Effector memory CD4-positive, alpha-beta T cell (primary cell): ENCODE results near the gene DEFB114.

Experiments used
- DNase-seq, 3 donors: peaks; one replicate each; pipeline ENCODE4 v3.0.0-alpha.2; 2020
- H3K27ac ChIP-seq: 2 replicates; pipeline ENCODE4 v1.7.0; 2013; ENCODE audit warnings: mild to moderate bottlenecking, low read length, moderate library complexity; ENCODE audit not compliant: insufficient read depth, poor library complexity, severe bottlenecking
- H3K27me3 ChIP-seq: replicated peaks from 2 replicates; pipeline ENCODE4 v1.7.0; 2013; ENCODE audit warnings: mild to moderate bottlenecking, low read length; ENCODE audit not compliant: insufficient read depth, control insufficient read depth, poor library complexity, severe bottlenecking
- H3K36me3 ChIP-seq: 2 replicates; pipeline ENCODE4 v1.7.0; 2013; ENCODE audit warnings: mild to moderate bottlenecking, low read length, moderate library complexity; ENCODE audit not compliant: control insufficient read depth, insufficient read depth
- H3K4me1 ChIP-seq: 2 replicates; pipeline ENCODE4 v1.7.0; 2013; ENCODE audit warnings: low read length, mild to moderate bottlenecking; ENCODE audit not compliant: control insufficient read depth, insufficient read depth, poor library complexity, severe bottlenecking
- H3K4me3 ChIP-seq: 2 replicates; pipeline ENCODE4 v1.7.0; 2013; ENCODE audit warnings: low read length, low read depth, mild to moderate bottlenecking; ENCODE audit not compliant: insufficient read depth, poor library complexity, severe bottlenecking
- H3K9me3 ChIP-seq: 2 replicates; pipeline ENCODE4 v1.7.0; 2013; ENCODE audit warnings: mild to moderate bottlenecking, low read length, moderate library complexity; ENCODE audit not compliant: control insufficient read depth

The DEFB114 gene

DNA sequence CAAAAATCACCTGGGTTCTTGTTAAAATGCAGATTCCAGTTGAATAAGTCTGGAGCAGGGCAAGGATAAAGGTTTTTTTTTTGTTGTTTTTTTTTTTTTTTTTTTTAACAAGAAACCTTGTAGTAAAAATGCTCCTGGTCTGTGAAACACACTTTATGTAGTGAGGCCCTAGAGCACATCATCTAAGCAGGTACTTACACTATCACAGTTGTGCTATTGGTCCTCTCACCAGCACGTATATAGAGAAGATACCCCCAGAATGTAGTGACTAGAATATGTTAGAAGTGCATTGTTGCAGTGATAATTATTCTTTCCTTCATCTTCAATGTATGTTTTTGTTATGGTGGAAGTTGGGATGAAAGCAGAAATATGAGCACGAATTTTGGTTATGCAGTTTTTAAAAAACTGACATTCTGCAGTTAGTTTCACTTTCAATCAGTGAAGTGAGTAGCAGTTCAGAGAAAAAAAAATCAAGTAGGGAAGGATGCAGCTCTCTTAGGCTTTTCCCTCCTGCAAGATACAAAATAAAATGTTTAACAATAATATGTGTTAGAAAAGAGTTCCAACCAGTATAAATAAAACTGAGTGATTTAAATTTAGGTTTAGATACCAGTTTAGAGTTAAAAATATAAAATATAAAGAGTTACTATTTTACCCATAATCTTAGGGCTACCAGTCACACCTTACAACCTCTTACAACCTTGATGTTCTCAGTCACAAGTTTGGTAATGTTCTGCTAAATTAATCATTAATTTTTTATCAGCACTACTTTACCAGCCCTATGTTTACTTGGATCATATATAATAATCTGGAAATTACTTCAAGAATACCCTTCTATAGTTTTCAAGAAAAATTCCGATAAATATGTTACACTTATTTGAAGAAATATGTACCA is 14.6 kb upstream of the DEFB114 start:
- no peaks in the 10 kb centered on the region for H3K9me3 ChIP-seq
- H3K27ac ChIP-seq: no peak overlapping the region
- H3K36me3 ChIP-seq: no peaks in the 10 kb centered on the region
- DNase-seq: no peak
- H3K4me1 ChIP-seq: no peaks in the 10 kb centered on the region
- no peaks in the 10 kb centered on the region for H3K27me3 ChIP-seq
- no peak overlapping the region for H3K4me3 ChIP-seq

DNA sequence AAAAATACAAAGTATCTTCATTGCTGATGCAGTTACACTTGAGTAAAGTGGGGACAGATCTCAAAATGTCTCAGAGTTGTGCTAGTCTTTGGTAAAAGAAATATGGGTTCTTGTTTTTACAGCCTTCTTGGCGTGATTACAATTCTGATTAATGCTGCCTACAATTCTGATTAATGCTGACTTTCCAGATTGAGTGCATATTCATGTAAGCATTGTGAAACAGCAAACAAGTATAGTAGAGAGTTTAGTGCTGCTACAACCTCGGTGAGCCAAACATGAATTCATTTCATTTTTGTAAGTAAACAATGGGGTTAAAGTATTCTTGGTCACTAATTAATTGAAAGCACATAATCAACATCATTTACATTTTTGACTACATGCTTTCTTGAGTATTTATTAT is 5.6 kb upstream of the DEFB114 start, which contains the start of gene DEFB113:
Gene DEFB113 (minus strand): TSS at position 21 of the 400 bp plus-strand sequence. CDS start 0 bp downstream, at position 21.
- no peak within 1 kb of the TSS for H3K4me3 ChIP-seq
- DNase-seq: no peak
- no peaks in the 10 kb centered on the region for H3K27me3 ChIP-seq
- no peaks in the 10 kb centered on the region for H3K36me3 ChIP-seq
- H3K4me1 ChIP-seq: no peaks in the 10 kb centered on the region
- no peaks in the 10 kb centered on the region for H3K9me3 ChIP-seq
- H3K27ac ChIP-seq: no peak within 1 kb of the TSS

DNA sequence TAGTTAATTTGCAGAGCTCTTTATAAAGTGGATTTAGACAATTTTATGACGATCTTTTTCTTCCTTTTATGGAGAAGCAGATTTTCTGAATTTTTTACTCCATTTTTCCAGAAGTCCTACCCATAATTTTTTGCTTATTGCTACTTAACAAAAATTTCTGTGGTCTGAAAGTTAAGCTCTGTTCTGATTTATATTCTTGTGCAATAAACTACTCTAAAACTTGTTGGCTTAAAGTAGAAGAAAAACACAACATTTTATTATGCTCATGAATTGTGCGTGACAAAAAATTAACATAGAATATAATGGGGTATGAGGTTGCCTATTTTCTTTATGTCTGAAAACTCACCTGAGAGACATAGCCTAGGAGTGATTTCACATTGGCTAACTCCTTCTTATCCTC is 2.9 kb upstream of the DEFB114 start:
- H3K4me3 ChIP-seq: no peak overlapping the region
- no peak overlapping the region for H3K27ac ChIP-seq
- no peaks in the 10 kb centered on the region for H3K4me1 ChIP-seq
- no peak for DNase-seq
- no peaks in the 10 kb centered on the region for H3K36me3 ChIP-seq
- no peaks in the 10 kb centered on the region for H3K9me3 ChIP-seq
- H3K27me3 ChIP-seq: no peaks in the 10 kb centered on the region

DNA sequence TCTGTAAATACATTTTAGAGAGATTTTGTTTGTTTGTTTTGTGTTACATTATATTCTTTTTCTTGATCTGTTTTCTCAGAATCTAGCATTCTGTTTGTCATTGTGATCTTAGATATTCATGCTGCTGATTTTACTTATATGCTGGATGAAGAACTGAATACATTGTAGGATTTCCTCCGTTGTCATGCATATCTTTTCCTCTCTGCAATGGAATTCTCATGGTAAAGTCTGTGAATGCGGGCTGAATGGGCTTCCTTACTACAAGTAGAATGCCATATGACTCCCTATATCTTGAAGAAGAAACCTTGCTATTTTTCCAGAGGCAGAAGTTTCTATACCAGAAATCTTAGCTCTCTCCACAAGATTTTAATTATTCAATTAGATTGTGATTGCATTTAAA is 2.4 kb upstream of the DEFB114 start:
- H3K27me3 ChIP-seq: no peaks in the 10 kb centered on the region
- no peaks in the 10 kb centered on the region for H3K9me3 ChIP-seq
- no peak for DNase-seq
- no peaks in the 10 kb centered on the region for H3K36me3 ChIP-seq
- no peak overlapping the region for H3K4me3 ChIP-seq
- H3K27ac ChIP-seq: no peak overlapping the region
- H3K4me1 ChIP-seq: no peaks in the 10 kb centered on the region

DNA sequence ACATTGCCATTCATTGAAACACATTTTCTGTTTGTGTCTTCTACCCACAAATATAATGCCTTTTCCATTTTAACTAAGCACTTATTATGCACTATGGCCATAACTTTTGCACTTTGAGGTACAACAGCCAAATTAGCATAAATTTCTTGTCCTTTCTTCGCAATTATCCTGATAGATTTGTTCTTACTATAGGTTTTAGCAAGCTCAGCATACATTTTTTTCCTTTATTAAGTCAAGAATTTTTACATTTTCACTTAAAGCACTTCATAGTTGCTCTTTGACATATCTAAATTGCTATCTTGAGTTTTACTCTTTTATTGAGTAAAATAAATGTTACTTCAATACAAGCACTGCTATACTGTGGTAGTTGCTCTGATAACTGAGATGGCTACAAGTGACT is 5.8 kb downstream of the DEFB114 start:
- H3K27ac ChIP-seq: no peak overlapping the region
- no peaks in the 10 kb centered on the region for H3K9me3 ChIP-seq
- H3K4me3 ChIP-seq: no peak overlapping the region
- DNase-seq: no peak
- H3K4me1 ChIP-seq: no peaks in the 10 kb centered on the region
- H3K27me3 ChIP-seq: no peaks in the 10 kb centered on the region
- no peaks in the 10 kb centered on the region for H3K36me3 ChIP-seq

DNA sequence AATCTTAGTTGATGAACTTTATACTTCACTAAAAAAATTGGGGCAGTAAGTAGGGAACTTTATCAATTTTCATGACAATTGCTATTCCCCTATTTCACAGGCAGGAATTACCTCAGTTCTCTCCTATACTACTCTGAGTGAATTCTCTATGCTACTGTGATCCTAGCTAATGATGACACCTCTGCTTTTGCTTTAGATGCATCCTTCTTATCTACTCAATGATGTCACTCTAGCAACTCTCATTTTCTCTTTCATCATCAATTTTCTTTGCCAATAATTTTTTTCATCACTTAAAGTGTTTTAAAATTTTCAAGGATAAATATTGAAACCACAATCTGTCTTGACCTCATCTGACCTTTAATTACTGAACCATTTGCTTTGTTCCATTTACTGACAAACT is 8.1 kb downstream of the DEFB114 start:
- no peaks in the 10 kb centered on the region for H3K9me3 ChIP-seq
- no peak overlapping the region for H3K27ac ChIP-seq
- no peak overlapping the region for H3K4me3 ChIP-seq
- no peaks in the 10 kb centered on the region for H3K36me3 ChIP-seq
- DNase-seq: no peak
- no peaks in the 10 kb centered on the region for H3K4me1 ChIP-seq
- H3K27me3 ChIP-seq: no peaks in the 10 kb centered on the region

DNA sequence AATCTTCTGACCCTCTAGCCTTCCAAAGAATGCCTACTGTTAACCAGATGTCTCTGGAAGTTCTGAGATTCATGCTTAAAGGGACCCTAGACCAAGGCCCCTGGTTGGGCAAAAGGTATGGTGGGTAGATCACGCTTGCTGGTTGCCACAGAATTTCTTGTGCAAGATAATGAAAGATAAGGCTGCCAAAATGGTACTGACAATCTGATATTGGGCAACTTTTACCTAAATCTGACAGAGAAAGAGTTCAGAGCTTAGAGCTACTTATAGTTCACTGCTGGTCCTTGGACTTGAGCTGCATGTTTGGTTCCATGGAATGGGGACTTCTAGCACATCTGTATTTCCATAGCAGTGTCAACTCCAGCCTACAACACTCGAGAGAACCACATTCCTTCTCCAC is 12.0 kb downstream of the DEFB114 start:
- H3K4me3 ChIP-seq: no peak overlapping the region
- no peaks in the 10 kb centered on the region for H3K36me3 ChIP-seq
- H3K4me1 ChIP-seq: no peaks in the 10 kb centered on the region
- no peak for DNase-seq
- H3K27me3 ChIP-seq: no peaks in the 10 kb centered on the region
- H3K27ac ChIP-seq: no peak overlapping the region
- H3K9me3 ChIP-seq: no peaks in the 10 kb centered on the region

DNA sequence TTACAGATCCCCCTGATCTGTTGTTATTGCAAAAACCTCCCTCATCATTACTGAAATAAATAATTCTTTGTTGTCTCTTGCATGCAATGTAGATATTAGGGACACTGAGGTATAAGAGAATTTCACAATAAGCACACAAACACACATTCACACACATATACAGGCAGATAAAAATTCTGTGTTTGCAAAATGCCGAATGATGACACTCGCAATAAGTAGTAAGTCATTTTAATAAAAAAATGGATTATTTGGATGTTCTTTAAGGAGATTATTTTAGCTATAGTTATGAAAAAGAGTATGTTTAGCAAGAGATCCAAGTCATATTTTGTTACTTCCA is 13.6 kb downstream of the DEFB114 start:
- H3K27ac ChIP-seq: no peak overlapping the region
- H3K4me1 ChIP-seq: no peaks in the 10 kb centered on the region
- no peaks in the 10 kb centered on the region for H3K9me3 ChIP-seq
- no peak overlapping the region for H3K4me3 ChIP-seq
- no peak for DNase-seq
- H3K36me3 ChIP-seq: no peaks in the 10 kb centered on the region
- no peaks in the 10 kb centered on the region for H3K27me3 ChIP-seq

DNA sequence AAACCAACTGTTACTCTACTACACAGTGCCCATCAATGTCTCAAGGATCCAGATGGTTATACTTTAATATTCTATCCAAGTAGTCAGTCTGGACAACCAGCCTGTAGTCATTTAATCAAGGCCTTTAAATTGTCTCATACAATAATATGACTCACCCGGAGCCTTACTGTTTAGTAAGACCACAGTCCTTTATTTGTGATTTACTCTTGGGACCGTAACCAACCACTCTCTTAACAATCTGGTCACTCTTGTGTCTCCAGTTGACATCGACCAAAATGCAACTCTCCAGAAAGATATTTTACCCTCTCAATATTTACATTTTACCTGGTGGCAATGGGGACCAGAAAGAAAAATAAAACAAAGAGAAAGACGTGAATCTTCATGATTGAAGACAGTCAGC is 14.9 kb downstream of the DEFB114 start:
- Histone ChIP-seq H3K4me1 (no peaks in the 10 kb centered on the region), H3K27ac (no peak overlapping the region), H3K27me3 (no peaks in the 10 kb centered on the region), H3K9me3 (no peaks in the 10 kb centered on the region), H3K36me3 (no peaks in the 10 kb centered on the region), H3K4me3 (no peak overlapping the region)
- DNase-seq: no peak

DNA sequence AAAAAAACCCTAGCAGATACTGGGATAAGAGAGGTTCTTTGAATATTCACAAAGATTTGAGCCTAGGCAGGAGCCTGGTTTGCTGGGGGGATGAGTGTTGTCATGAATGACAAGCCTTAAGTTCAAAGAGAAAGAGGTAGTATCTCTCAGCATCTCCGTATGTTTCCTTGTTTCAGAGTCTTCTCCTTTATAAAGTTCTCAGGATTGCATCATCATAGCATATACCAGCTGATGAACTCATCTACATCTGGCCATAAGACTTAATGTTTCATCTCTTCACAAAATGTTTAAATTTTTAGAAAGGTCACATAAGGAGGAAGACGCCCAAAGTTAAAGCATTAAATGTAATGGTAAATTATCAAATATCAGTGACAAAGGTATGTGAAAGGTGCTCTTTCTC is 17.1 kb downstream of the DEFB114 start:
- Histone ChIP-seq H3K9me3 (no peaks in the 10 kb centered on the region), H3K27ac (no peak overlapping the region), H3K36me3 (no peaks in the 10 kb centered on the region), H3K27me3 (no peaks in the 10 kb centered on the region), H3K4me3 (no peak overlapping the region), H3K4me1 (no peaks in the 10 kb centered on the region)
- DNase-seq: no peak
